GM12878 (cell line): ENCODE measurements around the gene WDR41. TPM values are rescaled to one million over a fixed set of nuclear protein-coding genes. Genes with fewer than 3 reads are reported as not detected.

Experiments
- ATAC-seq: fragments of 200-7000 bp; cut with Tn5 transposase; 3 replicates; pipeline ENCODE4 v1.9.1; 2020; ENCODE audit warnings: mild to moderate bottlenecking, moderate library complexity
- BruUV-seq: library from RNA; stranded (reverse); fragments of 400-500 nt; replicated peaks from 2 replicates; lab custom pipeline; 2021; lab: Mats Ljungman, UMichigan
- CTCF ChIA-PET: fragments of 300-600 bp; sonication (Branson Sonifier 250); formaldehyde crosslinking; extraction: SDS; loops from one replicate; lab custom pipeline; 2021; ENCODE audit warnings: inconsistent platforms; lab: Yijun Ruan, JAX
- POLR2A ChIA-PET: fragments of 350-600 bp; formaldehyde crosslinking; extraction: SDS; loops from one replicate; lab custom pipeline; 2021; ENCODE audit warnings: inconsistent platforms; lab: Charles Lee
- RAD21 ChIA-PET: fragments of 300-600 bp; sonication (Branson Sonifier 250); formaldehyde crosslinking; loops from one replicate; lab custom pipeline; 2023; ENCODE audit warnings: antibody characterized with exemption; ENCODE audit not compliant: unreplicated experiment; lab: Charles Lee
- SMC1A ChIA-PET: fragments of 300-600 bp; sonication (Branson Sonifier 250); formaldehyde crosslinking; loops from one replicate; lab custom pipeline; 2023; ENCODE audit not compliant: unreplicated experiment, uncharacterized antibody; lab: Charles Lee
- DNase-seq: peaks from one replicate; pipeline ENCODE4 v3.0.0-alpha.2; 2011; ENCODE audit warnings: low read depth, low spot score
- FAIRE-seq: peaks from 3 replicates; lab custom pipeline; 2011; peaks lifted over from hg19 to GRCh38; lab: Jason Lieb, UNC
- H2AFZ ChIP-seq: 2 replicates; pipeline ENCODE4 v1.6.0; 2011; ENCODE audit warnings: low read depth, low read length, control low read depth; ENCODE audit not compliant: control insufficient read depth
- H3K27ac ChIP-seq: 2 replicates; pipeline ENCODE4 v1.5.1; 2011; ENCODE audit warnings: control low read depth; ENCODE audit not compliant: control insufficient read depth, insufficient read depth
- H3K27me3 ChIP-seq, 2 experiments: replicated peaks in 1 of 2; 2 replicates each; pipeline versions ENCODE4 v1.6.0 to v1.6.1; 2011; ENCODE audit warnings: low read length in 1 of 2; ENCODE audit not compliant: control insufficient read depth in 2 of 2, insufficient read depth in 2 of 2
- H3K36me3 ChIP-seq, 2 experiments: 2 replicates each; pipeline ENCODE4 v1.5.1; 2011; ENCODE audit warnings: low read length in 1 of 2; ENCODE audit not compliant: control insufficient read depth in 2 of 2, insufficient read depth in 2 of 2
- H3K4me1 ChIP-seq: 2 replicates; pipeline ENCODE4 v1.6.1; 2011; ENCODE audit warnings: mild to moderate bottlenecking, low read length, moderate library complexity, mixed read lengths; ENCODE audit not compliant: control insufficient read depth, insufficient read depth
- H3K4me2 ChIP-seq: 2 replicates; pipeline ENCODE4 v1.6.0; 2011; ENCODE audit warnings: control low read depth; ENCODE audit not compliant: control insufficient read depth, insufficient read depth
- H3K4me3 ChIP-seq: fragments of 200-600 bp; sonication (generic); 2 replicates; pipeline ENCODE4 v1.5.1; 2016
- H3K79me2 ChIP-seq: 2 replicates; pipeline ENCODE4 v1.6.0; 2011; ENCODE audit warnings: low read length; ENCODE audit not compliant: control insufficient read depth, insufficient read depth
- H3K9ac ChIP-seq: 2 replicates; pipeline ENCODE4 v1.8.0; 2011; ENCODE audit warnings: low read length, control low read depth, mixed read lengths; ENCODE audit not compliant: control insufficient read depth, insufficient read depth
- H3K9me3 ChIP-seq: replicated peaks from 3 replicates; pipeline ENCODE4 v1.5.1; 2011; ENCODE audit warnings: mild to moderate bottlenecking, low read length; ENCODE audit not compliant: control insufficient read depth, insufficient read depth
- H4K20me1 ChIP-seq: 2 replicates; pipeline ENCODE4 v1.6.0; 2011; ENCODE audit not compliant: control insufficient read depth, insufficient read depth
- BRCA1 ChIP-seq: IDR thresholded peaks from 2 replicates; pipeline ENCODE4 v1.6.1; 2011; ENCODE audit warnings: low read depth, low read length, improper control_type of control experiment
- DPF2 ChIP-seq: fragments of 450-650 bp; IDR thresholded peaks from 2 replicates; pipeline ENCODE4 v1.6.1; 2017; ENCODE audit warnings: mild to moderate bottlenecking
- EP300 ChIP-seq, 2 experiments: fragments of 150-350 bp in 1 of 2; IDR thresholded peaks; 2 replicates each; pipeline ENCODE4 v1.6.1; 2011 to 2012; ENCODE audit warnings: low read depth in 2 of 2, low read length in 2 of 2, borderline replicate concordance in 1 of 2, improper control_type of control experiment in 1 of 2, inconsistent platforms in 1 of 2; ENCODE audit not compliant: control insufficient read depth in 1 of 2
- HCFC1 ChIP-seq: fragments of 150-350 bp; IDR thresholded peaks from 2 replicates; pipeline ENCODE4 v1.6.1; 2014; ENCODE audit warnings: low read length
- MYC ChIP-seq: IDR thresholded peaks from 2 replicates; pipeline ENCODE4 v1.6.1; 2011; ENCODE audit warnings: mild to moderate bottlenecking, low read length, moderate library complexity, inconsistent platforms; ENCODE audit not compliant: insufficient read depth, insufficient replicate concordance, insufficient read length, severe bottlenecking
- NFYB ChIP-seq: IDR thresholded peaks from 2 replicates; pipeline ENCODE4 v1.6.1; 2011; ENCODE audit warnings: low read depth, mild to moderate bottlenecking, low read length, improper control_type of control experiment, moderate library complexity; ENCODE audit not compliant: insufficient read depth
- POLR2AphosphoS5 ChIP-seq: IDR thresholded peaks from 2 replicates; pipeline ENCODE4 v1.6.1; 2011; ENCODE audit warnings: mild to moderate bottlenecking, low read length, inconsistent platforms
- SIX5 ChIP-seq: IDR thresholded peaks from 2 replicates; pipeline ENCODE4 v1.6.1; 2011; ENCODE audit warnings: mild to moderate bottlenecking, low read depth, low read length, moderate library complexity; ENCODE audit not compliant: severe bottlenecking
- SMARCA5 ChIP-seq: fragments of 450-650 bp; IDR thresholded peaks from 2 replicates; pipeline ENCODE4 v1.6.1; 2017; ENCODE audit warnings: mild to moderate bottlenecking
- SMC3 ChIP-seq: IDR thresholded peaks from 2 replicates; pipeline ENCODE4 v1.6.1; 2011; ENCODE audit warnings: low read length, improper control_type of control experiment, borderline replicate concordance
- SUZ12 ChIP-seq: fragments of 200-600 bp; sonication (generic); IDR thresholded peaks from one replicate; pipeline ENCODE4 v1.6.1; 2018; ENCODE audit warnings: antibody characterized with exemption, mild to moderate bottlenecking; ENCODE audit not compliant: unreplicated experiment
- ZBTB4 ChIP-seq: fragments of 450-650 bp; formaldehyde crosslinking; IDR thresholded peaks from 2 replicates; pipeline ENCODE4 v1.4.0; 2022; ENCODE audit warnings: mild to moderate bottlenecking, moderate library complexity
- ZNF384 ChIP-seq: IDR thresholded peaks from 2 replicates; pipeline ENCODE4 v1.6.1; 2012; ENCODE audit warnings: low read depth, mild to moderate bottlenecking, low read length, improper control_type of control experiment, borderline replicate concordance
- whole genome bisulfite sequencing: methylation state at CpG from one replicate; pipeline ENCODE4 v1.1.6; 2016; ENCODE audit warnings: low lambda C conversion rate; ENCODE audit not compliant: insufficient replicate concordance, insufficient coverage; ENCODE audit errors: missing lambda C conversion rate; 5-methylcytosine and 5-hydroxymethylcytosine counted together
- in situ Hi-C: fragments of 300-500 bp; cut with MboI; formaldehyde crosslinking; loops from 9 replicates; pipeline ENCODE4 v1.14.3; 2018; ENCODE audit warnings: mixed read lengths
- intact Hi-C: fragments of 100-400 bp; cut with micrococcal nuclease; formaldehyde crosslinking; loops from one replicate; pipeline ENCODE4 v1.14.2; 2022; ENCODE audit not compliant: unreplicated experiment
- polyA plus RNA-seq, 11 experiments: library from polyadenylated mRNA; depleted of rRNA in 4 of 11; unstranded in 6 of 11; stranded (reverse) in 5 of 11; fragments of >200 nt; fragmentation: Nextera tagmentation in 4 of 11; fragmentation: Illumina TruSeq in 1 of 11; extraction: Ambion mirVana in 4 of 11; extraction: Trizol in 1 of 11; gene quantifications; 1 replicate in 1 of 11; 2 replicates in 10 of 11; pipeline versions ENCODE4 v1.2.1 to v1.2.3, GENCODE V29; 2011 to 2016; ENCODE audit warnings: inconsistent platforms in 2 of 11, missing spikeins in 2 of 11, low read depth in 1 of 11
- total RNA-seq, 4 experiments: library from RNA; depleted of rRNA in 3 of 4; stranded (reverse); fragments of >200 nt in 3 of 4; fragmentation: Illumina TruSeq in 1 of 4; extraction: Trizol in 1 of 4; gene quantifications; 2 replicates each; pipeline versions ENCODE4 v1.2.1 to v1.2.3, GENCODE V29; 2013 to 2021

The WDR41 gene
- total and polyA plus RNA-seq, 10 of the 15 experiments (the other 5 are each of a cell fraction or from before 2014, with no cell fraction given), result 60.0 to 124 (median 84.4) TPM

DNA sequence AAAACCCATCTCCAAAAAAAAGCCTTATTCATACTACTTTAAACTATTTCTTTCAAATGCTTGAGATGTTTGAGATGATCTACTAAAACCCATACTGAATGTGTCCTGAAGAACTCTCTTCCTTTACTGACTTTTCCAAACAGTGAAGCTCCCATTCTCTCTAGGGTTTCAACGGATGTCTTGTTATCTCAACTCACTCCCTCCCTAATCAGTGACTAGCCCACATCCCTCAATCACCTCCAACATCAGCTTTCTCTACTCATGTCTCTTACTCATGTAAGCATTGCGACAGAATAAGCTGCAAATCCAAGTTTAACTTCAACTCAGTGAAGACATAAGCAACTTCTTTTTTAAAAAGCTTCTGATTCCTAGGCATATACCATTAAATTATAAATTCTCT, 42.1 kb downstream of the WDR41 start:
- Histone ChIP-seq H3K27me3 (no peaks in the 10 kb centered on the region), H4K20me1 (no peaks in the 10 kb centered on the region), H2AFZ (no peak overlapping the region), H3K36me3 (peaks cover 3 to 16% of the 10 kb centered on the region in 2 experiments; a peak in 3 of 4 replicates), H3K9ac (no peak overlapping the region), H3K4me1 (no peaks in the 10 kb centered on the region), H3K4me3 (no peak overlapping the region), H3K27ac (no peak overlapping the region), H3K9me3 (no peaks in the 10 kb centered on the region; the same call in 2 of the 3 replicates), H3K4me2 (no peak overlapping the region), H3K79me2 (no peaks in the 10 kb centered on the region)
- BruUV-seq, result no TSS peak
- no peak for FAIRE-seq
- ChIA-PET RAD21 (interaction anchor here (1.0 to 1.4 kb wide), 3 partner anchors 13 to 191 kb away, joined by 3 to 6 read pairs (median 3); no protein-coding TSS in a partner anchor), POLR2A (no interaction called here), CTCF (interaction anchor here (1.0 to 1.2 kb wide), 2 partner anchors 15 to 36 kb away, joined by 3 read pairs; no protein-coding TSS in a partner anchor), SMC1A (interaction anchor here (0.6 to 1.2 kb wide), 2 partner anchors 10 to 41 kb away, joined by 3 to 9 read pairs; no protein-coding TSS in a partner anchor)
- ATAC-seq, result no peak
- TF ChIP-seq MYC (no peak), ZBTB4 (CRISPR knock-in tag) (no peak), ZNF384 (no peak), DPF2 (no peak), SIX5 (no peak), SMARCA5 (no peak), SMC3 (no peak), BRCA1 (no peak), HCFC1 (no peak), EP300 (IDR thresholded peaks at IDR 0.05; ENCODE audit: borderline replicate concordance in 1 of 2, control insufficient read depth in 1 of 2, low read depth in 2 of 2, low read length in 2 of 2) (no peak), POLR2AphosphoS5 (no peak), NFYB (no peak), SUZ12 (no peak)
- intact Hi-C loops, result no loop called here
- DNase-seq, result no peak
- WGBS, result 87% methylated on average over 2 of the region's 2 CpGs
- in situ Hi-C loops, result no loop called here
